ENCODE results near the gene POLR3G.

GRCh38 chr5:90477621-90478215 is 3.1 kb downstream of the POLR3G start:
- TF ChIP-seq CTCF (IDR thresholded peaks at IDR 0.05) (no peak), POLR2A (IDR thresholded peaks at IDR 0.05) (no peak)
